ENCODE measurements around the gene C2orf68.

The C2orf68 gene

GRCh38 chr2:85655961-85656417, 44.1 kb upstream of the C2orf68 start:
- TF ChIP-seq, protein P1, sequence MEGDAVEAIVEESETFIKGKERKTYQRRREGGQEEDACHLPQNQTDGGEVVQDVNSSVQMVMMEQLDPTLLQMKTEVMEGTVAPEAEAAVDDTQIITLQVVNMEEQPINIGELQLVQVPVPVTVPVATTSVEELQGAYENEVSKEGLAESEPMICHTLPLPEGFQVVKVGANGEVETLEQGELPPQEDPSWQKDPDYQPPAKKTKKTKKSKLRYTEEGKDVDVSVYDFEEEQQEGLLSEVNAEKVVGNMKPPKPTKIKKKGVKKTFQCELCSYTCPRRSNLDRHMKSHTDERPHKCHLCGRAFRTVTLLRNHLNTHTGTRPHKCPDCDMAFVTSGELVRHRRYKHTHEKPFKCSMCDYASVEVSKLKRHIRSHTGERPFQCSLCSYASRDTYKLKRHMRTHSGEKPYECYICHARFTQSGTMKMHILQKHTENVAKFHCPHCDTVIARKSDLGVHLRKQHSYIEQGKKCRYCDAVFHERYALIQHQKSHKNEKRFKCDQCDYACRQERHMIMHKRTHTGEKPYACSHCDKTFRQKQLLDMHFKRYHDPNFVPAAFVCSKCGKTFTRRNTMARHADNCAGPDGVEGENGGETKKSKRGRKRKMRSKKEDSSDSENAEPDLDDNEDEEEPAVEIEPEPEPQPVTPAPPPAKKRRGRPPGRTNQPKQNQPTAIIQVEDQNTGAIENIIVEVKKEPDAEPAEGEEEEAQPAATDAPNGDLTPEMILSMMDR (IDR thresholded peaks at IDR 0.05; ENCODE audit: low read depth, low read length, missing control alignments), result no peak
- no peak for DNase-seq (ENCODE audit: extremely low read depth, low read depth)
- no peak overlapping the region for H3K4me3 ChIP-seq (replicated peaks; ENCODE audit: low read depth, low read length)

DNA sequence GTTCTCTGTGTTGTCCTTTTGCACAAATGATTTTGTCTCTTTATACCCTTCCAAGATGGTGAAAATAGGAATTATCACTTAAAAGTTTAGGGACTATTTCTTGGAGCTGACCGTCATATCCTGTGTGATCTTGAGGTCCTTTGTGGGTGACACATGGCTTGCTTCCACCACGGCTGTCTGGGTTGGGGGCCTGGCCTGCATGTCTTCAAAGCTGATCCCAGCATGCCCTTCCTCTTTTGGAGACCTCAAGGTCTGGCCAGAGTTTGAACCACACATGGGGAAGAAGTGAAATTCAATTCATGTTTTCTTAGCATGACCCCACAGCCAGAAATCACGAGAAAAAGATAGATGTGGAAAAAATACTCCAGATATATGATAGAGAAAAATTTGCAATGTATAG, 42.1 kb upstream of the C2orf68 start:
- no peak overlapping the region for H3K4me3 ChIP-seq (replicated peaks; ENCODE audit: low read depth, low read length)
- no peak for DNase-seq (ENCODE audit: extremely low read depth, low read depth)
- TF ChIP-seq, protein P1 (IDR thresholded peaks at IDR 0.05; ENCODE audit: low read depth, low read length, missing control alignments), result no peak

DNA sequence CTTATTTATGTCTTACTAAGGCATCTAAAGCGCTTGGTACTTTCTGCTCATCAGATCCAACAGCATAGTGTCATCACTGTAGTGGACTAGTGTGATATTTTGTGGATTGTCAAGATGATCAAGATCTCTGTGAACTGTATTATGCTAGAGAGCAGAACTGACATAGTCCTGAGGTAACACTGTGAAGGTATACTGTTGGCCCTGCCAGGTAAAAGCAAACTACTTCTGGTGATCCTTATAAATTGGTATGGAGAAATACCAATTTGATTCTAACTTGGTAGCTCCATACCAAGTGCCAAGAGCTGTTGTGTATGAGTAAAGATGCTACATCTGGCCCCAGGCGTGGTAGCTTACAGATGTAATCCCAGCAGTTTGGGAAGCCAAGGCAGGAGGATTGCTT, 40.2 kb upstream of the C2orf68 start:
- no peak for DNase-seq (ENCODE audit: extremely low read depth, low read depth)
- no peak overlapping the region for H3K4me3 ChIP-seq (replicated peaks; ENCODE audit: low read depth, low read length)
- TF ChIP-seq, protein P1 (IDR thresholded peaks at IDR 0.05; ENCODE audit: low read depth, low read length, missing control alignments), result no peak

- no peak for DNase-seq (ENCODE audit: extremely low read depth, low read depth)
- TF ChIP-seq, protein P1 (IDR thresholded peaks at IDR 0.05; ENCODE audit: low read depth, low read length, missing control alignments), result no peak
- H3K4me3 ChIP-seq (replicated peaks; ENCODE audit: low read depth, low read length), result no peak overlapping the region
These were observed 39.2 kb upstream of the C2orf68 start for GRCh38 chr2:85651097-85651496.

DNA sequence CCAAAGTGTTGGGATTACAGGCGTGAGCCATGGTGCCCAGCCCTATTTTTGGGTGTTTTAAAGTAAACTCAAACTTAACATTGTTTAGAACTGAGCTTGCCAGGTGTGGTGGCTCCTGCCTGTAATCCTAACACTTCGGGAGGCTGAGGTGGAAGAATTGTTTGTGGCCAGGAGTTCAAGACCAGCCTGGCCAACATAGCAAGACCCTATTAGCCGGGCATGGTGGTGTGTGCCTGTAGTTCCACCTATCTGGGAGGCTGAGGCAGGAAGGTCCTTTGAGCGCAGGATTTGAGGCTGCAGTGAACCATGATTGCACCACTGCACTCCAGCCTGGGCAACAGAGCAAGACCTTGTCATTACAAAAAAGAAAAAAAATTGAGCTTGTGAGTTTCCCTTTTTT, 38.6 kb upstream of the C2orf68 start:
- DNase-seq (ENCODE audit: extremely low read depth, low read depth), result no peak
- TF ChIP-seq, protein P1 (IDR thresholded peaks at IDR 0.05; ENCODE audit: low read depth, low read length, missing control alignments), result no peak
- H3K4me3 ChIP-seq (replicated peaks; ENCODE audit: low read depth, low read length), result no peak overlapping the region

DNA sequence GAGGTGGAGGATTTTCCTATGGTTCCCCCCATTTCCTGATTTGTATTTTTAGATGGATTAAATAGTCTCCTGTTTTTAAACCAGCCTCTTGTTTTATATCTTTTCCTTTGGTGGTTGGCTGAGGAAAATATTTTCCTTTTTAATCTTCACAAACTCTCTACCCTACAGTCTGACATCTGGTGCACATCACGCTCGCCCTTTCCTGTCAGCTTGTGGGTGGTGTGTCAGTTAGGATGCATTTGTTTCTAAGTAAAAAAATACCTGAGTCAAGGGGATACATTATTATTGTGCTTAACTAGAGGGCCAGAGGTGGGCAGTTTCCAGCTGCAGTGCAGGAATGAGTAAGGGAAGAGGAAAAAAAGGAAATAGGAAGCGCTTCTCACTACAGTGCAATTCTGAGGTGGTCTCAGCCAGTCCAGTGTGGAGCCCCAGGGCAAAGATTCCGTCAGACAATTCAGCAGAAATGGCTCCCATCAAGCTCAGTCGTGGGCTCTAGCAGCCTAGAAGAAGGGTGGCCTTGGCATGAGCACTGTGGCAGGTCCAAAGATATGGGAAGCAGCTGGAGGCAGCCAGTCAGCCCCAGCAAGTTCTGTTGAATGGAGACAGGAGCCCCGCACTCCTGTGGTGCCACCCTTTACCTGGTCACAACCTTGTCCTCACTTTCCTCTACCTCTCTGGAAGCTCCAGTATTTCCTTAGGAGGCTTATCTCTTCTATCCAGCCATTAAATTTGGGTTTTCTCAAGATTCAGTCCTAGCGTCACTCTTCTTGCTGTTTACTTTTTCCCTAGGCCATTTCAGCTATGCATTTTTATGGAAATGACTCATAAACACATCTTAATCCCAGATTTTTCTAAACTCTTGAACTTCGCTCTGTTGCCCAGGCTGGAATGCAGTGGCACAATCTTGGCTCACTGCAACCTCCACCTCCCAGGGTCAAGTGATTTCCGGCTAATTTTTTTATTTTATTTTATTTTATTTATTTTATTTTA, 37.6 kb upstream of the C2orf68 start:
- TF ChIP-seq, protein P1 (IDR thresholded peaks at IDR 0.05; ENCODE audit: low read depth, low read length, missing control alignments), result no peak

More for the DNA sequence above, 37.6 kb upstream of the C2orf68 start:
- no peak for DNase-seq (ENCODE audit: extremely low read depth, low read depth)
- no peak overlapping the region for H3K4me3 ChIP-seq (replicated peaks; ENCODE audit: low read depth, low read length)
